ENCODE data around the gene WTAP. TPM values are rescaled to one million over a fixed set of nuclear protein-coding genes. Genes with fewer than 3 reads are reported as not detected.
"Not testable (repeated sequence)": the region's sequence is repeated elsewhere in the genome, so short reads cannot be mapped to it uniquely, and the experiment has no call there.

WTAP gene
- total RNA-seq, 1 experiment from 2014 or later: 93.5 TPM

DNA sequence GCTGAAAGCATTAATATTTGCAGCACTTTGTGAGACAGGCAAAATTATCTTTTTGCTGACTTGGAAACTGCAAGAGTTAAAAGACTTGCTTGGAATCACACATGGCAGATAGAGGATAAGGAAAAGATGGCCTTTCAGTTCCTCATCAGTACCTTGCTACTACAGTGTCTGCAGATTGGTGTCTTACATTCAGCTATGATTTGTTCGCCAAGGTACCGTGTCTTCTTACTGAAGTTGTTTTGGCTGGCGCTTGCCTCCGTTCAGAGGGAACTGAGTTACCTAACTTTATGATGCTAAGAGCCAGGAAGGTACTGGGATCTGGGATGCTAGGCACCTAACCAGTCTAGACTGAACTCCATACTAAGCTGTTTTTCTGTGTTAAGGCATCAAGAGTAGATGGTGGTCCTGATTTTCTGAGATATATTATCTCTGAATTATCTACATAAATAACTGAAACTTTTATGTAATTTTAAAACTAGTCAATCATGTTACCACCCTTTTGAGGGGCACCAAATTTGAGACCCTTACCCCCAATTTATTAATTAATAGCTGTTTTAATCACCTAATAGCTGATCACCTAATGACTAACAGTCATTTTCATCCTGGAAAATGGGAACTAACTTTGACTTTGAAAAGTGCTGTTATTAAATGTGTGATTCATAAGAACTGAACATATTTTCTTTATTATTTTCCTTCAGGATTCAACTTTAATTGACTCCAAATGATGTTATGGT, 2.5 kb downstream of the WTAP start:
- peak; percentile 15 for DNase-seq (ENCODE audit: low read depth)

DNA sequence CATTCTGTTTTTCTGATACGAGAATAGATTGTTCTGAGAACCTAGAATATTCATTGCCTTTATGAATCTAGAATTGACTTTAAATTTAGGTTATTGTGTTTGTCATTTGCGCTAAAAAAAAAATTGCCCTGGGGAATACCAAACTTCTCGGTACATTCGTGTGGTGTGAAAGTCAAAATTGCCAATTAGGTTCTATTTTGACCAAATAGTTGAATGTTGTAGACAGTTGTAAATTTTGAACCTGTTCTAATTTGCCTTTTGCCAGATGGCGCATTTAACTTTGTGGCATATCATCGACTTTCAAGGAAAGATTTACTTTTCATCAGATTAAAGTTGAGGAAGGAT, 3.0 kb downstream of the WTAP start:
- no peak for DNase-seq (ENCODE audit: low read depth)

DNA sequence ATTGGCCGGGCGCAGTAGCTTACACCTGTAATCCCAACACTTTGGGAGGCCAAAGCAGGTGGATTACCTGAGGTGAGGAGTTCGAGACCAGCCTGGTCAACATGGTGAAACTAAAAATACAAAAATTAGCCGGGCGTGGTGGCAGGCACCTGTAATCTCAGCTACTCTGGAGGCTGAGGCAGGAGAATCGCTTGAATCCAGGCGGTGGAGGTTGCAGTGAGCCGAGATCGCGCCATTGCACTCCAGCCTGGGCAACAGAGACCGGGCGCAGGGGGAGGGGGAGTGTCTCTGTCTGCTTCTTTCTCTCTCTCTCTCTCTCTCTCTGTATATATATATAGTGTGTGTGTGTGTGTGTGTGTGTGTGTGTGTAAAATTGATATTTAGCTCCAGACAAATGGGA, 5.2 kb downstream of the WTAP start:
- DNase-seq (ENCODE audit: low read depth): not testable (repeated sequence)

DNA sequence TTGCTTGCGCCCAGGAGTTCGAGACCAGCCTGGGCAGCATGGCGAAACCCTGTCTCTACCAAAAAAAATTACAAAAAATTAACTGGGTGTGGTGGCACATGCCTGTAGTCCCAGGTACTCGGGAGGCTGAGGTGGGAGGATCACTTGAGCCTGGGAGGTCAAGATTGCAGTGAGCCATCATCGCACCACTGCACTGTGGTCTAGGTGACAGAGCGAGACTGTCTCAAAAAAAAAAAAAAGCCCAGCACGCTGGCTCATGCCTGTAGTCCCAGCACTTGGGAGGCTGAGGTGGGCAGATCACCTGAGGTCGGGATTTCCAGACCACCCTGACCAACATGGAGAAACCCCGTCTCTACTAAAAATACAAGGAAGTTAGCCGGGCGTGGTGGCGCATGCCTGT, 6.1 kb downstream of the WTAP start:
- not testable (repeated sequence) for DNase-seq (ENCODE audit: low read depth)

DNA sequence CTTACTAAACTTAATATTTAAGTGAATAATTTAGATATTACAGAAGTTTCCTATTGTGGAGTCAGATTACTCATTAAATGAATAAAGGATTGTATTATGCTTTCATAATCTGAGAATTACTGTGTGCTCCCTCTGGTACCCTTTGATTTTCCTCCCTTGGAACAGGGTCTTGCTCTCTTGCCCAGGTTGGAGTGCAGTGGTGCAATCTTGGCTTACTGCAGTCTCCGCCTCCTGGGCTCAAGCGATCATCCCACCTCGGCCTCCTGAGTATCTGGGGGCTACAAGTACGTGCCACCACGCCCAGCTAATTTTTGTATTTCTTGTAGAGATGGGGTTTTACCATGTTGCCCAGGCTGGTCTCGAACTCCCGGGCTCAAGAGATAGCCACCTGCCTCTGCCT, 9.6 kb downstream of the WTAP start:
- DNase-seq (ENCODE audit: low read depth): no peak

DNA sequence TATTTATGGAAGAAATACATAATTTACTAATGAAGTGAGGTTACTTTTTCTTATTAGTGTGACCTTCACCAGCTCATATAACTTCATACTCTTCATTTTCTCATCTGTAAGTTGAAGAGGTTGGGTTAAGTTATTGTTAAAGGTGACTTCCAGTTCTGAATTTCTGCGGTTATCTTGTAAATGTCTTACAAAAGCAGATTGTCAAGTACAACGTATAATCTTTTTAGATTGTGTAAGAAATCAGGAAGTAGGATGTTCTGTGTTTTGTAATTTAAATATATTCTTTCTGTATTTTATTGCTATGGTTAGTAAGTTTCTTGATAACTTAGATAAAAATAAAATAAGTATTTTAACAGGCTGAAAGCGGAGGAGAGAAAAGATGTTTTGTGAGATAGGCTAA, 12.0 kb downstream of the WTAP start:
- no peak for DNase-seq (ENCODE audit: low read depth)

DNA sequence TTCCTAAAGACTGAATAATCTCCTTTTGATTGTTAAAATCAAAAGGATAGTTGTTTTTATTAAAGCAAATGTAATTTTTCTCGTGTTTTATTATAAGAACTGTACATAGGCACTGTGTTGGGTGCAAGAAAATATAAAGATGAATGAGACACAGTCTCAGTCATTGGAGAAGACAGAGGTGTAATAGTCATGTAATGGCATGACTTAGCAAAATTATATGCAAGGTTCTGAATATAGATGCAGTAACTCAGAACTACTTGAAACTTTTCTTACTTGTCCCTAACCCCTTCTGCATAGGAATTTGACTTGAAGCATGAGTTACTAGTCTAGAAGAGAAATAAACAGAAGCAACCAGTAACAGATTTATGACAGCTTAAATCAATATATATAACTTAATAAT, 14.9 kb downstream of the WTAP start:
- DNase-seq (ENCODE audit: low read depth): no peak

DNA sequence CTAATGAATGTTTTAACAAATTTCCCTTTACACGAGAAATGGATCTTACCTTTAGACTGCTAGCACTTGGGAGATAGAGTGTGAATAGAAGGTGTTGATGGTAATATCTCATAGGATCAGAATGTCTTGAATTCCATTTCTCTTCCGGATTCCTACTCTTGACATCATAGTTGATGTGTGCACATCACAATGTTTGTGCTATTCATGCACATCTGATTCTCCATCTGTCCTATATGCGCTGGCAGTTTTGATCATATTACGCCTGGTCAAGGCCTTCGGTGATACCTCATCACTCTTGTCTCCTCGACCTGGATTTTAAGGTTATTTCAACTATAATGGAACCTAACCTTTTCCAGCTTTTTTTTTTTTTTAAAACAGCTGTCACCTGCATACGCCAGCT, 17.8 kb downstream of the WTAP start:
- no peak for DNase-seq (ENCODE audit: low read depth)

DNA sequence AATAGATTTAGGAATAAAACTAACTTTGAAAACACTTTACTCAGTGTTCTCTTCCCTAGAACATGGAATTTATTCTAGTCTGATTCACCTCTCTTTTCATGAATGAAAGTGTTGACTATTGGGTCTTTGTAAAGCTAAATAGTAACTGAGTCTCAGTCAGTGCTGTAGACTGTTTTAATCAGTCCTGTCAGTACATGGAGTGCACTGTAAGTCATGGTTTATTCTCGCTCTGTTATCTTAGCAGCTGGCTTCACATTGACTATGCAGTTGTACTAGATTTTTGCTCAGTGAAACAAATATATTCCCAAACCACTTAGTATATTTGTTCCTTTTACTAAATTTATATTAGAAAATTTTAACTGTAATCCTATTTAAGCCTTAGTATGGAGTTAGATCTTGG, 19.5 kb downstream of the WTAP start:
- DNase-seq (ENCODE audit: low read depth): no peak

DNA sequence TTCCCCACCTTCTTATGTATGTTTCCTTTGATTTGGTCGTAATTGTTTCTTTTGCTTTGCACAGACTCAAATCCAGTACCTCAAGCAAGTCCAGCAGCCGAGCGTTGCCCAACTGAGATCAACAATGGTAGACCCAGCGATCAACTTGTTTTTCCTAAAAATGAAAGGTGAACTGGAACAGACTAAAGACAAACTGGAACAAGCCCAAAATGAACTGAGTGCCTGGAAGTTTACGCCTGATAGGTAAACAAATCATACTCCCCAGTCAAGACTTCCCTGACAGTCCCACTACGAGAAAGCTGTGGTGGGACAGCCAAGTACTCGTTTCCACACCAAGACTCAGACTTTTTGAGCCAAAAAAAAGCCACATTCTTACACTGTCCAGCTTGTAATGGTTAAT, 20.8 kb downstream of the WTAP start:
- not testable (repeated sequence) for DNase-seq (ENCODE audit: low read depth)

DNA sequence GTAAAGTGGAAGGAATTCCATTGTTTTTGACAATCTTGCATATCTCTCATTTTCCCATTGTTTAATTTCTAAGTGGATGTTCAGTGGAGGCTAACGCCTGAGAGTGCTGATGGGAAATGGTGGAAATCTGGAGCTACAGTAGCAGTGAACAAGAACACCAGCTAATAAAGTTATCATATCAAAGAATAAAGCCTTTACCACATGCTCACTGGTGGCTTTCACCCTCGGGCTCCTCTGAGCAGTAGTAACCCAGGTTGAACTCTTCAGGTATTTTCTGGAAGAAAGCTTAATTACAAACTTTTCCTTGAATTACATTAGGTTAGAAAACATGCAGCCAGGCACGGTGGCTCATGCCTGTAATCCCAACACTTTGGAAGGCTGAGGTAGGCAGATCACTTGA, 24.1 kb downstream of the WTAP start:
- no peak for DNase-seq (ENCODE audit: low read depth)

DNA sequence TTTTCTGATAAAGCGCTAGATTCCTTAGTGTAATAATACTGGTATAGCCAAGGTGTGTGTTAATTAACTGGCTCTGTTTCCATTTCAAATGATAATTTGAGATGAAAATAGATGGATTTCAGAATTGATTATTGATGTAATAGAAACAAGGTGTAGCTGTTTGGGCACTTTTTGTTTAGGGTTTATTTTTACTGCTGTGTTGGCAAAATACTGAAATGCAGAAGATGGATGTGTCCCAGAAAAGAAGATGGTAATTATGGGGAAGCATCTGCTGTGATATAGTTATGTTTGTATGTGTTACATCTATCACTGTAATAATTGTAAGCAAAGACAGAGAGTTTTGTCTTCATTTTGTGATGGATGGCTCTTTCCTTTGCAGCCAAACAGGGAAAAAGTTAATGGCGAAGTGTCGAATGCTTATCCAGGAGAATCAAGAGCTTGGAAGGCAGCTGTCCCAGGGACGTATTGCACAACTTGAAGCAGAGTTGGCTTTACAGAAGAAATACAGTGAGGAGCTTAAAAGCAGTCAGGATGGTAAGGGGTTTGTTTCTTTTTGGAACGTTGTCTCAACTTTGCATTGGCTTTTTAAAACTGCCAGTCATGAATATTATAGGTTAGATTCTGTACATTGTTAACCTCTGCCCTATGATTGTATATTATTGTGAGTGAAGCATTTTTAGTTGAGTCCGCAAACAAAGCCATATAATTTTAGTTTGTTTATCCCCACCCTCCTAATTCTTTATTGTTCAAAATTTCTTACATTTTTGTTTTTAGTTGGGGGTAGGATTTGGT, 26.0 kb downstream of the WTAP start:
- DNase-seq (ENCODE audit: low read depth): no peak

DNA sequence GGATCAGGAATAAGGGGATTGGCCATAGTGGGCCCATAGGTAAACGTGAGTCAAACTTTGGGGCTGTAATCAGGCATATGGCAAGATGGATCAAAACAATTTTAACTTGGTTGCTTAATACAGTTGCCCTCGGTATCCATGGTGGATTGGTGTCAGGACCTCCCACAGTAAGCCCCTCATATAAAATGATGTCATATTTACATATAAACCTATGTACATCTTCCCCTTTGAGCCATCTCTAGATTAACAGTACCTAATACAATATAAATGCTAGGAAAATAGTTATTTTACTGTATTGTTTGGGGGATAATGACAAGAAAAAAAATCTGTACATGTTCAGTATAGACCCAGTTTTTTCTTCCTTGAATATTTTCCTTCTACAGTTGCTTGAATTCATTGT, 27.1 kb downstream of the WTAP start:
- no peak for DNase-seq (ENCODE audit: low read depth)

DNA sequence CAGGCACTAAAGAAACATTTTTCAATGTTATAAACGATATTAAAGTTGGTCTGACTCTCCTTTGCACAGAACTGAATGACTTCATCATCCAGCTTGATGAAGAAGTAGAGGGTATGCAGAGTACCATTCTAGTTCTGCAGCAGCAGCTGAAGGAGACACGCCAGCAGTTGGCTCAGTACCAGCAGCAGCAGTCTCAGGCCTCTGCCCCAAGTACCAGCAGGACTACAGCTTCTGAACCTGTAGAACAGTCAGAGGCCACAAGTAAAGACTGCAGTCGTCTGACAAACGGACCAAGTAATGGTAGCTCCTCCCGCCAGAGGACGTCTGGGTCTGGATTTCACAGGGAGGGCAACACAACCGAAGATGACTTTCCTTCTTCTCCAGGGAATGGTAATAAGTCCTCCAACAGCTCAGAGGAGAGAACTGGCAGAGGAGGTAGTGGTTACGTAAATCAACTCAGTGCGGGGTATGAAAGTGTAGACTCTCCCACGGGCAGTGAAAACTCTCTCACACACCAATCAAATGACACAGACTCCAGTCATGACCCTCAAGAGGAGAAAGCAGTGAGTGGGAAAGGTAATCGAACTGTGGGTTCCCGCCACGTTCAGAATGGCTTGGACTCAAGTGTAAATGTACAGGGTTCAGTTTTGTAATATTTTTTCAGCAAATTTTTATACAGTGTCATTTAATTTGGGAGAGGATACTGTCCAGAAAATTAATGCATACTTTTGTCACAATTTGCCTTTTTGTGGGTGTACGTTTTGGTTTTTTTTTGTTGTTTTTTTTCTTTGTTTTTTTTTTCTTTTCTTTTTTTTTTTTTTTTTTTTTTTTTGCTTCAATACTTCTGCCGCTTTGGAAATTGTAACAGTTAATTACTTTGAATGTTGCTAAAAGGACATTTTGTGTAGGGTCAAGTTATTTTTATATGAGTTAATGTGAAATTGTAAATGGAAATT, 27.9 kb downstream of the WTAP start:
- no peak for DNase-seq (ENCODE audit: low read depth)

DNA sequence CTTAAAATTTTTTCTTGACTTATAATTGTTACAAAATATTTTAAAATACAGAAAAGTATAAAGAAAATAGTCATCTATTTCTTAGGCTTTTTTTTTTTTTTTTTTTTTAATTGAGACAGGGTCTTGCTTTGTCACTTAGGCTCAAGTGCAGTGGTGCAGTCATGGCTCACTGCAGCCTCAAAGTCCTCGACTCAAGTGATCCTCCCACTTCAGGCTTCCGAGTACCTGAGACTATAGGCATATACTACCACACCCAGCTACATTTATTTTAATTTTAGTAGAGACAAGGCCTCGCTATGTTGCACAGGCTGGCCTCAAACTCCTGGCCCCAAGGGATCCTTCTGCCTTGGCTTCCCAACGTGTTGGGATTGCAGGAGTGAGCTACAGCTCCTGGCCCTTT, 29.2 kb downstream of the WTAP start:
- no peak for DNase-seq (ENCODE audit: low read depth)

DNA sequence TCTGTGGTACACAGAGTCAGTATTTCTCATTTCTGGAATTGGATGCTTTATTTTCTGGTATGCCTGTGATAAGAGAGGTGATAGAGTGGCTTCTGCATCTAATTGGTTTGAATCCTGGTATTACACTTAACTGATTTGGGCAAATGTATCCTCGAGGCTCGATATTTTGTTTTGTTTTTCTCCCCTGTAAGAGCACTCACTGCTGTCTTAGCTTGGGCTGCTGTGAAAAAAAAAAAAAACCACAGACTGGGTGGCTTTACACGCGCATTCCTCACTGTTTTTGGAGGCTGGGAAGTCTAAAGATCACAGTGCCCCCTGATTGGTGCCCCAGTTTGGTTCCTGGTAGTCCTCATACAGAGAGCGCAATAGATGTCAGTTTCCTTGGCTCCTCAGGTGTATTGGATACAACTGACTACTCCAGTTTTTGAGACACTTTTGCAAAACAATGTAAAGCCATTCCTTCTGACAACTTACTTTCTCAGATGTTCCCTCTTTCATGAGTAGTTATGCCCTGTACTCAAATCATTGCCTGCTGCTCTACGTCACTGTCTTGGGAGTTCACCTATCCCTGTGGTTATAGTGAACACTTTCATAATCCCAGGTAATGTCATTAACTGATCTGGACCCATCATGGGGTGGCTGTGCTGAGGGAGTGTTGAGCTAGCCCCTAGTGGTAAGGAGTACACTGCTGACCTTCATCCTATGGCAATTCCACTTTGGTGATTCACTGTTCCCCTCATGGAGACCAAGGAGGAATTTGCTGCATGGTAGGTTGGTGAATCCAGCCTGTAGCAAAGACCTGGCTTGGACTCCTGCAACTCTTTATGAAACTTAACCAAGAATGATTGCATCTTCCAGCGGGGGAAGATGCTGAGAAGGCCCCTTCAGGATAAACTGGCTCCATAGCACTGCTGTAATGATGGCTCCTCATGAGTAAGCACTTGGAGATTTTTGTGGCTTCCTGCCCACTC, 31.0 kb downstream of the WTAP start:
- peak; percentile 56 for DNase-seq (ENCODE audit: low read depth)

DNA sequence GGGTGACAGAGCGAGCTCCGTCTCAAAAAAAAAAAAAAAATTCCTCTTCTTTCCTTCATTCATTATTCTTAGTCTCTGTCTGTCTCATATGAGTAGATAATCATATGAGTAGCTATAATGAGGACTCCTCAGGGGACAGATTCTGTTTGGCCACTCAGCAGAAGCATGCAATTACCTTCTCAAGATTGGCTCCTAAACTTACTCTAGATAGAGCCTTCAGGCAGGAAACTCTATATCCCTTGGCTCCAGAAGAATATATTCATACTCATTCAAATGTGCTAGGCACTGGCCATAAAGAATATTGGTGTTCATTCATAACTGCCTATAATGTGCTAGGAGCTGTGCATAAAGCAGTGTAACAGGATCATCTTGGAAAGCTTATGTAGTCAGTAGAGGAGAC, 32.3 kb downstream of the WTAP start:
- DNase-seq (ENCODE audit: low read depth): no peak

DNA sequence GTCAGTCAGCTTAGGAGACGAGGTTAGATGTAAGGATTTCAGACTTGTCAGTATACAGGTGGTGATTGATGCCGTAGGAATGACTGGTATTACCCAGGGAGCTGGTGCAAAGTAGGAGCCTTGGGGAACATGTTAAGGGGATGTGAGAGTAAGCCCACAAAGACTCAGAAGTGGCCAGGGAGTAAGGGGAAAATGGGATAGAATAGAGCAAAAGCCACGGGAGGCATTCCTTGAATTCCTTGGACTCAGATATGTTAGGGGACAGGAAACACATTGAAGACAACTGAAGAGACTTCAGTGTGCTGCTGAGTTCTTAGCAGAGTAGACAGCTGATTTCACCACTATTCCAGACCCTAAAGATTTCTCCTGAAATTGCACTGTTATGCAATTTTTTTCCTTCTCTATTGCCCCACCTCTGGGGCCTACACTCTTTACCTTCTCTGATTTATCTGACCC, 33.3 kb downstream of the WTAP start:
- DNase-seq (ENCODE audit: low read depth): peak; percentile 76

DNA sequence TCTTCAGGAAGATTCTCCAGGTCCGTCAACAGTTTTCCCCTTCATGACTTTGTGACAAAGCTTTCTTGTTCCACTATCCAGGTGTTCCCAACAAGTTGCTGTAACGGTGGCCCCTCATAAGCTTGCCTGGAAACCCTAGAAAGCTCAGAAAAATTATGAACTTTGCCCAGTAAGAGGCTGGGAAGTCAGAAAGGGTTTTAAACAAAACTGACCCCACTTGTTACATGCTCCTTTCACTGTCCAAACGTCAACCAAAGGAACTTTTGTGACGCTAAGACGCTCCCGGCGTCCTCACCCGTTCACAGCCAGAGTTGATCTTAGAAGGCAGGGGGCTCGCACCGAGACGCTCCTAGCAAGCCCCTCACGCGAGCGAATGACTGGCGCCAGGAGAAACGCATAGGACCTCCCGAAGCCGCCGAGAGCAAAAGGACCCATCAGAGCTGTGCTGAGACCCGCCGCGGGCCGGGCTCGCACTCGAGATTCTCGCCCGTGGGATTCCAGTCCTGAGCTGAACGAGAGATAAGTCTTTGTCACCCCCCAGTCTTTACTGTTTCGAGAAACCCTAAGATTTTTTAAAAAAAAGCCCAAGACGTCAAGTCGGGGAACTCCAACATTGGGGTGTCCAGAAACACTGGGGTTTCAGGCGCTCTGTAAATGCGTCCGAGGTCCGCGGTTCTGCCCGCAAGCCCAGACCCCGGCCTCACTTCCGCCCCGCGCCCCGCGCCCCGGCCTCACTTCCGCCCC, 34.0 kb downstream of the WTAP start:
- DNase-seq (ENCODE audit: low read depth): peak; percentile 22
